ENCODE results near the gene EDRF1. TPM values are rescaled to one million over a fixed set of nuclear protein-coding genes. Genes with fewer than 3 reads are reported as not detected.

EDRF1 gene
- total RNA-seq, 1 experiment from 2014 or later = 49.2 TPM

GRCh38 chr10:125782616-125783015 lies 63.1 kb downstream of the EDRF1 start:
- H3K9me3 ChIP-seq (ENCODE audit: control insufficient read depth in 1 of 2, insufficient read depth in 1 of 2, low read depth in 1 of 2, low read length in 2 of 2) = no peaks in the 10 kb centered on the region
- ATAC-seq (no peak), DNase-seq (ENCODE audit: low read depth, low spot score) (no peak)
- no peaks in the 10 kb centered on the region for H4K20me1 ChIP-seq (ENCODE audit: insufficient read depth)
- CTCF ChIA-PET = no interaction called here
- H3K27me3 ChIP-seq (ENCODE audit: insufficient read depth, low read length) = no peaks in the 10 kb centered on the region
- H3K9ac ChIP-seq (ENCODE audit: low read length) = no peak overlapping the region
- TF ChIP-seq, protein P1, sequence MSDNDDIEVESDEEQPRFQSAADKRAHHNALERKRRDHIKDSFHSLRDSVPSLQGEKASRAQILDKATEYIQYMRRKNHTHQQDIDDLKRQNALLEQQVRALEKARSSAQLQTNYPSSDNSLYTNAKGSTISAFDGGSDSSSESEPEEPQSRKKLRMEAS (IDR thresholded peaks at IDR 0.05) = no peak
- TF ChIP-seq ZNF274 (IDR thresholded peaks at IDR 0.05; ENCODE audit: low read depth, low read length) = no peak
- no peak for TF ChIP-seq ELF1 (IDR thresholded peaks at IDR 0.05; ENCODE audit: borderline replicate concordance, low read depth)
- TF ChIP-seq ZFX (IDR thresholded peaks at IDR 0.05) = no peak
- H3K9me2 ChIP-seq (ENCODE audit: insufficient read depth) = no peaks in the 10 kb centered on the region
- no TSS peak for BruUV-seq (replicated peaks)
- intact Hi-C loops (cut with micrococcal nuclease) = no loop called here
- no peaks in the 10 kb centered on the region for H3K79me2 ChIP-seq (ENCODE audit: insufficient read depth, low read length)
- RAD21 ChIA-PET (ENCODE audit: low non-redundant PET in 1 of 2, low total read pairs in 2 of 2, uncharacterized antibody in 2 of 2, unreplicated experiment in 2 of 2) = no interaction called here
- H3K4me2 ChIP-seq (ENCODE audit: low read length) = no peak overlapping the region
- POLR2A ChIA-PET = no interaction called here
- no peak overlapping the region for H3K27ac ChIP-seq (ENCODE audit: low read depth, low read length)
- H3K4me1 ChIP-seq (ENCODE audit: control insufficient read depth in 1 of 2, insufficient read depth in 2 of 2, low read length in 2 of 2) = no peaks in the 10 kb centered on the region
- H3K36me3 ChIP-seq (ENCODE audit: control insufficient read depth in 1 of 2, insufficient read depth in 2 of 2, low read length in 2 of 2) = no peaks in the 10 kb centered on the region
- no peak overlapping the region for H2AFZ ChIP-seq (ENCODE audit: low read depth, low read length, poor library complexity, severe bottlenecking)
- H3K4me3 ChIP-seq (replicated peaks in 1 of 2; ENCODE audit: low read depth in 1 of 2, low read length in 2 of 2) = no peak overlapping the region

- Histone ChIP-seq H3K4me2 (ENCODE audit: low read length) (no peak overlapping the region), H3K4me1 (ENCODE audit: control insufficient read depth in 1 of 2, insufficient read depth in 2 of 2, low read length in 2 of 2) (peaks cover 0 to under 1% of the 10 kb centered on the region in 2 experiments; a peak in 1 of 4 replicates), H3K9me2 (ENCODE audit: insufficient read depth) (no peaks in the 10 kb centered on the region), H3K27ac (ENCODE audit: low read depth, low read length) (no peak overlapping the region), H3K79me2 (ENCODE audit: insufficient read depth, low read length) (no peaks in the 10 kb centered on the region), H3K27me3 (ENCODE audit: insufficient read depth, low read length) (no peaks in the 10 kb centered on the region), H3K36me3 (ENCODE audit: control insufficient read depth in 1 of 2, insufficient read depth in 2 of 2, low read length in 2 of 2) (no peaks in the 10 kb centered on the region), H3K9me3 (ENCODE audit: control insufficient read depth in 1 of 2, insufficient read depth in 1 of 2, low read depth in 1 of 2, low read length in 2 of 2) (no peaks in the 10 kb centered on the region), H4K20me1 (ENCODE audit: insufficient read depth) (no peaks in the 10 kb centered on the region), H2AFZ (ENCODE audit: low read depth, low read length, poor library complexity, severe bottlenecking) (no peak overlapping the region), H3K9ac (ENCODE audit: low read length) (no peak overlapping the region), H3K4me3 (replicated peaks in 1 of 2; ENCODE audit: low read depth in 1 of 2, low read length in 2 of 2) (no peak overlapping the region)
- ChIA-PET POLR2A (no interaction called here), RAD21 (ENCODE audit: low non-redundant PET in 1 of 2, low total read pairs in 2 of 2, uncharacterized antibody in 2 of 2, unreplicated experiment in 2 of 2) (no interaction called here), CTCF (no interaction called here)
- no peak for DNase-seq (ENCODE audit: low read depth, low spot score)
- no peak for ATAC-seq
- intact Hi-C loops (cut with micrococcal nuclease) = no loop called here
- BruUV-seq (replicated peaks) = no TSS peak
- TF ChIP-seq FOSL1 (IDR thresholded peaks at IDR 0.05; ENCODE audit: low read depth) (no peak), EZH2 (IDR thresholded peaks at IDR 0.05) (no peak), JUND (IDR thresholded peaks at IDR 0.05) (no peak), TCF7L2 (IDR thresholded peaks at IDR 0.05; ENCODE audit: borderline replicate concordance, extremely low read depth, insufficient read depth, insufficient read length) (no peak), POLR2AphosphoS5 (IDR thresholded peaks at IDR 0.05; ENCODE audit: low read depth, low read length) (no peak), YY1 (IDR thresholded peaks at IDR 0.05; ENCODE audit: extremely low read depth, insufficient replicate concordance, low read depth, low read length) (no peak), ZFX (IDR thresholded peaks at IDR 0.05) (no peak), EZH2phosphoT487 (IDR thresholded peaks at IDR 0.05; ENCODE audit: borderline replicate concordance) (no peak), SP1 (IDR thresholded peaks at IDR 0.05; ENCODE audit: low read depth) (no peak), ELF1 (IDR thresholded peaks at IDR 0.05; ENCODE audit: borderline replicate concordance, low read depth) (no peak), CBX3 (IDR thresholded peaks at IDR 0.05; ENCODE audit: low read depth) (no peak), POLR2A (IDR thresholded peaks at IDR 0.05; ENCODE audit: borderline replicate concordance, extremely low read depth, insufficient read depth, insufficient read length) (no peak), ZNF274 (IDR thresholded peaks at IDR 0.05; ENCODE audit: low read depth, low read length) (no peak), CTCF (IDR thresholded peaks at IDR 0.05 in 2 of 3, conservative IDR thresholded peaks at IDR 0.05 in 1 of 3; ENCODE audit: borderline replicate concordance in 1 of 3, insufficient read depth in 1 of 3, low read depth in 2 of 3, low read length in 2 of 3) (no peak)
- TF ChIP-seq, protein P2, sequence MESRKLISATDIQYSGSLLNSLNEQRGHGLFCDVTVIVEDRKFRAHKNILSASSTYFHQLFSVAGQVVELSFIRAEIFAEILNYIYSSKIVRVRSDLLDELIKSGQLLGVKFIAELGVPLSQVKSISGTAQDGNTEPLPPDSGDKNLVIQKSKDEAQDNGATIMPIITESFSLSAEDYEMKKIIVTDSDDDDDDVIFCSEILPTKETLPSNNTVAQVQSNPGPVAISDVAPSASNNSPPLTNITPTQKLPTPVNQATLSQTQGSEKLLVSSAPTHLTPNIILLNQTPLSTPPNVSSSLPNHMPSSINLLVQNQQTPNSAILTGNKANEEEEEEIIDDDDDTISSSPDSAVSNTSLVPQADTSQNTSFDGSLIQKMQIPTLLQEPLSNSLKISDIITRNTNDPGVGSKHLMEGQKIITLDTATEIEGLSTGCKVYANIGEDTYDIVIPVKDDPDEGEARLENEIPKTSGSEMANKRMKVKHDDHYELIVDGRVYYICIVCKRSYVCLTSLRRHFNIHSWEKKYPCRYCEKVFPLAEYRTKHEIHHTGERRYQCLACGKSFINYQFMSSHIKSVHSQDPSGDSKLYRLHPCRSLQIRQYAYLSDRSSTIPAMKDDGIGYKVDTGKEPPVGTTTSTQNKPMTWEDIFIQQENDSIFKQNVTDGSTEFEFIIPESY (IDR thresholded peaks at IDR 0.05; ENCODE audit: extremely low read depth, insufficient replicate concordance, low read length) = no peak
Observed at GRCh38 chr10:125783408-125783807, 63.9 kb downstream of the EDRF1 start.
